K562 (cell line): Measurements from ENCODE around the gene GCH1. TPM values are rescaled to one million over a fixed set of nuclear protein-coding genes. Genes with fewer than 3 reads are reported as not detected.

Source experiments
- ATAC-seq: fragments of 200-7000 bp; cut with Tn5 transposase; 3 replicates; pipeline ENCODE4 v1.9.1; 2020; ENCODE audit warnings: moderate library complexity
- BruUV-seq: library from RNA; stranded (reverse); fragments of 400-500 nt; replicated peaks from 2 replicates; lab custom pipeline; 2021; lab: Mats Ljungman, UMichigan
- CTCF ChIA-PET: fragments of 300-600 bp; formaldehyde crosslinking; extraction: SDS; loops from one replicate; lab custom pipeline; 2021; ENCODE audit warnings: low intra/inter-chr PET ratio; lab: Yijun Ruan, JAX
- POLR2A ChIA-PET: fragments of 300-600, 350-650 bp; sonication (Branson Sonifier 250); formaldehyde crosslinking; extraction: SDS; loops from one replicate; lab custom pipeline; 2021; ENCODE audit warnings: antibody characterized with exemption, inconsistent platforms; lab: Yijun Ruan, JAX
- DNase-seq, 4 experiments: peaks; one replicate each; pipeline versions ENCODE4 v3.0.0 to v3.0.0-alpha.2; 2011 to 2018; ENCODE audit warnings: low spot score in 3 of 4, mixed read lengths in 3 of 4; ENCODE audit errors: extremely low read depth in 1 of 4
- FAIRE-seq: peaks from 2 replicates; lab custom pipeline; 2011; peaks lifted over from hg19 to GRCh38; lab: Jason Lieb, UNC
- H2AFZ ChIP-seq: 2 replicates; pipeline ENCODE4 v1.6.0; 2011; ENCODE audit warnings: low read depth, low read length, control low read depth, inconsistent platforms
- H3K27ac ChIP-seq: fragments of 200-600 bp; 3 replicates; pipeline ENCODE4 v1.8.0; 2011; ENCODE audit warnings: low read depth, mild to moderate bottlenecking, control low read depth, inconsistent platforms, low read length, moderate library complexity, mixed read lengths; ENCODE audit errors: extremely low read depth
- H3K27me3 ChIP-seq, 2 experiments: fragments of 300-600 bp in 1 of 2; 2 replicates in 1 of 2; 3 replicates in 1 of 2; pipeline versions ENCODE4 v1.6.0 to v1.8.0; 2011; ENCODE audit warnings: inconsistent platforms in 2 of 2, low read length in 2 of 2, mild to moderate bottlenecking in 1 of 2, mixed read lengths in 1 of 2, moderate library complexity in 1 of 2; ENCODE audit not compliant: control insufficient read depth in 2 of 2, insufficient read depth in 2 of 2
- H3K36me3 ChIP-seq: fragments of 300-600 bp; 3 replicates; pipeline ENCODE4 v1.8.0; 2011; ENCODE audit warnings: mild to moderate bottlenecking, low read length, inconsistent platforms; ENCODE audit not compliant: control insufficient read depth, insufficient read depth
- H3K4me1 ChIP-seq, 2 experiments: fragments of 200-600 bp in 1 of 2; replicated peaks in 1 of 2; 2 replicates in 1 of 2; 3 replicates in 1 of 2; pipeline versions ENCODE4 v1.5.1 to v1.8.0; 2011; ENCODE audit warnings: inconsistent platforms in 2 of 2, low read length in 2 of 2, mild to moderate bottlenecking in 1 of 2, mixed read lengths in 1 of 2, moderate library complexity in 1 of 2; ENCODE audit not compliant: control insufficient read depth in 2 of 2, insufficient read depth in 2 of 2
- H3K4me2 ChIP-seq: 2 replicates; pipeline ENCODE4 v1.6.1; 2011; ENCODE audit warnings: low read length, control low read depth, inconsistent platforms, mixed read lengths; ENCODE audit not compliant: insufficient read depth
- H3K4me3 ChIP-seq: fragments of 200-600 bp; sonication (generic), shearing (Covaris generic); 2 replicates; pipeline ENCODE4 v1.5.1; 2016; ENCODE audit warnings: control low read depth, inconsistent platforms
- H3K79me2 ChIP-seq: fragments of 200-600 bp; 3 replicates; pipeline ENCODE4 v1.8.0; 2011; ENCODE audit warnings: low read length, inconsistent platforms; ENCODE audit not compliant: control insufficient read depth, insufficient read depth
- H3K9ac ChIP-seq, 2 experiments: 2 replicates each; pipeline versions ENCODE4 v1.6.0 to v1.6.1; 2011; ENCODE audit warnings: low read depth in 2 of 2, low read length in 2 of 2, control low read depth in 1 of 2, inconsistent platforms in 1 of 2, mild to moderate bottlenecking in 1 of 2, mixed read lengths in 1 of 2; ENCODE audit not compliant: insufficient read depth in 1 of 2
- H3K9me1 ChIP-seq: one replicate; pipeline ENCODE4 v1.6.0; 2011; ENCODE audit warnings: inconsistent platforms, mild to moderate bottlenecking, low read length, moderate library complexity; ENCODE audit not compliant: control insufficient read depth, insufficient read depth
- H3K9me3 ChIP-seq: replicated peaks from 2 replicates; pipeline ENCODE4 v1.5.1; 2011; ENCODE audit warnings: low read depth, low read length, inconsistent platforms; ENCODE audit not compliant: control insufficient read depth, insufficient read depth
- H4K20me1 ChIP-seq: replicated peaks from 2 replicates; pipeline ENCODE4 v1.6.1; 2011; ENCODE audit warnings: low read length, inconsistent platforms, mixed read lengths; ENCODE audit not compliant: control insufficient read depth, insufficient read depth
- BCLAF1 ChIP-seq, 2 experiments: fragments of 450-650 bp in 1 of 2; IDR thresholded peaks; 2 replicates each; pipeline ENCODE4 v1.6.1; 2011 to 2017; ENCODE audit warnings: low read depth in 2 of 2, antibody characterized with exemption in 1 of 2, borderline replicate concordance in 1 of 2, low read length in 1 of 2, mild to moderate bottlenecking in 1 of 2, mixed read lengths in 1 of 2; ENCODE audit not compliant: control insufficient read depth in 1 of 2
- CHD4 ChIP-seq: fragments of 200-600 bp; sonication (generic); IDR thresholded peaks from 3 replicates; pipeline ENCODE4 v1.6.1; 2012; ENCODE audit warnings: low read depth, mild to moderate bottlenecking, mixed read lengths, low read length, inconsistent platforms; ENCODE audit not compliant: insufficient read depth, insufficient replicate concordance, poor library complexity, severe bottlenecking
- ETS1 ChIP-seq: conservative IDR thresholded peaks from 2 replicates; pipeline ENCODE4 v1.6.1; 2011; ENCODE audit warnings: low read depth, mild to moderate bottlenecking, low read length; ENCODE audit not compliant: control insufficient read depth
- GABPB1 ChIP-seq: sonication (generic); formaldehyde crosslinking; IDR thresholded peaks from 2 replicates; pipeline ENCODE4 v1.8.0; 2022; ENCODE audit warnings: mild to moderate bottlenecking, missing genetic modification reagents
- MLX ChIP-seq, 2 experiments: fragments of 450-650 bp in 1 of 2; sonication (generic) in 1 of 2; formaldehyde crosslinking; conservative IDR thresholded peaks; 2 replicates each; pipeline versions ENCODE4 v1.4.0 to v1.8.1; 2020 to 2022; ENCODE audit warnings: mild to moderate bottlenecking in 1 of 2, missing genetic modification reagents in 1 of 2
- NFATC3 ChIP-seq: fragments of 450-650 bp; IDR thresholded peaks from 2 replicates; pipeline ENCODE4 v1.6.1; 2017; ENCODE audit warnings: mild to moderate bottlenecking
- NR0B1 ChIP-seq: fragments of 450-650 bp; IDR thresholded peaks from one replicate; pipeline ENCODE4 v1.6.1; 2018; ENCODE audit warnings: mild to moderate bottlenecking, moderate library complexity; ENCODE audit not compliant: partially characterized antibody
- OTX1 ChIP-seq: fragments of 450-650 bp; formaldehyde crosslinking; IDR thresholded peaks from 2 replicates; pipeline ENCODE4 v1.4.0; 2022; ENCODE audit warnings: mild to moderate bottlenecking
- PHTF2 ChIP-seq: fragments of 250-450 bp; sonication (Bioruptor Pico); IDR thresholded peaks from 2 replicates; pipeline ENCODE4 v1.5.0; 2021; ENCODE audit warnings: mild to moderate bottlenecking
- RUNX1 ChIP-seq: sonication (generic); IDR thresholded peaks from 2 replicates; pipeline ENCODE4 v1.6.1; 2016; ENCODE audit warnings: antibody characterized with exemption, low read depth
- ZNF124 ChIP-seq: sonication (generic); formaldehyde crosslinking; IDR thresholded peaks from 2 replicates; pipeline ENCODE4 v1.8.1; 2022; ENCODE audit warnings: missing genetic modification reagents
- ZNF347 ChIP-seq: fragments of 450-650 bp; formaldehyde crosslinking; IDR thresholded peaks from 2 replicates; pipeline ENCODE4 v1.4.0; 2020; ENCODE audit warnings: low read depth, mild to moderate bottlenecking, moderate library complexity
- ZNF589 ChIP-seq: fragments of 200-800 bp; sonication (Bioruptor generic); IDR thresholded peaks from 2 replicates; pipeline ENCODE4 v1.6.1; 2016; ENCODE audit warnings: low read depth, missing genetic modification characterization, missing compliant biosample characterization
- ZNF75A ChIP-seq: fragments of 450-650 bp; formaldehyde crosslinking; IDR thresholded peaks from 2 replicates; pipeline ENCODE4 v1.4.0; 2020; ENCODE audit warnings: mild to moderate bottlenecking
- WGBS: fragments of 100-300 bp; shearing (Covaris generic); methylation state at CpG from one replicate; pipeline ENCODE4 v1.1.6; 2016; ENCODE audit warnings: low coverage, mixed read lengths; ENCODE audit not compliant: insufficient coverage; ENCODE audit errors: missing lambda C conversion rate; 5-methylcytosine and 5-hydroxymethylcytosine counted together
- in situ Hi-C: fragments of 300-500 bp; cut with MboI; formaldehyde crosslinking; loops from 4 replicates; pipeline ENCODE4 v1.15.0; 2018; ENCODE audit warnings: inconsistent platforms, mixed read lengths
- intact Hi-C: fragments of 100-400 bp; cut with micrococcal nuclease; formaldehyde crosslinking; loops from 2 replicates; pipeline ENCODE4 v1.14.2; 2022
- polyA plus RNA-seq, 8 experiments: library from polyadenylated mRNA; depleted of rRNA in 4 of 8; stranded (reverse) in 5 of 8; unstranded in 3 of 8; fragments of >200 nt; fragmentation: Nextera tagmentation in 2 of 8; fragmentation: Illumina TruSeq in 1 of 8; extraction: Ambion mirVana in 2 of 8; extraction: Trizol in 1 of 8; gene quantifications; 2 replicates each; pipeline versions ENCODE4 v1.2.1 to v1.2.3, GENCODE V29; 2011 to 2014; ENCODE audit warnings: inconsistent platforms in 1 of 8, missing spikeins in 1 of 8
- total RNA-seq, 7 experiments: library from RNA; depleted of rRNA in 6 of 7; stranded (reverse); fragments of >200 nt in 6 of 7; fragmentation: Illumina TruSeq in 2 of 7; extraction: Trizol in 2 of 7; gene quantifications; 2 replicates each; pipeline versions ENCODE4 v1.2.1 to v1.2.3, GENCODE V29; 2011 to 2021; ENCODE audit warnings: low replicate concordance in 1 of 7

The GCH1 gene
- total and polyA plus RNA-seq, 9 of the 15 experiments (the other 6 are each of a cell fraction or from before 2014, with no cell fraction given): 3.9 to 13.1 (median 6.5) TPM

GRCh38 chr14:54845641-54846040 lies 57.0 kb downstream of the GCH1 start:
- DNase-seq (no peak), ATAC-seq (no peak), FAIRE-seq (no peak)
- BruUV-seq: no TSS peak
- H3K9me3 ChIP-seq: no peaks in the 10 kb centered on the region
- ChIA-PET CTCF (no interaction called here), POLR2A (no interaction called here)
- H4K20me1 ChIP-seq: no peaks in the 10 kb centered on the region
- H3K27ac ChIP-seq: no peak overlapping the region
- H3K4me2 ChIP-seq: no peak overlapping the region
- in situ Hi-C loops: no loop called here
- H3K9me1 ChIP-seq: no peaks in the 10 kb centered on the region
- H3K27me3 ChIP-seq: no peaks in the 10 kb centered on the region
- H3K79me2 ChIP-seq: no peaks in the 10 kb centered on the region
- no peak overlapping the region for H2AFZ ChIP-seq
- H3K36me3 ChIP-seq: no peaks in the 10 kb centered on the region
- H3K9ac ChIP-seq: no peak overlapping the region
- intact Hi-C loops: no loop called here
- 62% methylated on average over 7 of the region's 7 CpGs for WGBS
- no peaks in the 10 kb centered on the region; a peak in 1 of 5 replicates for H3K4me1 ChIP-seq
- no peak overlapping the region for H3K4me3 ChIP-seq
- TF ChIP-seq GABPB1 (CRISPR knock-in tag) (no peak), ZNF124 (CRISPR knock-in tag) (no peak), ZNF589 (CRISPR knock-in tag) (no peak), BCLAF1 (IDR thresholded peaks at IDR 0.05; ENCODE audit: borderline replicate concordance in 1 of 2, control insufficient read depth in 1 of 2, low read depth in 2 of 2, low read length in 1 of 2) (no peak), RUNX1 (no peak), MLX (CRISPR knock-in tag; conservative IDR thresholded peaks at IDR 0.05) (no peak), NR0B1 (no peak), ZNF347 (CRISPR knock-in tag) (no peak), ZNF75A (CRISPR knock-in tag) (no peak), OTX1 (no peak), NFATC3 (no peak), PHTF2 (no peak), CHD4 (no peak), ETS1 (no peak)
